ENCODE data around the gene WIPF2. TPM values are rescaled to one million over a fixed set of nuclear protein-coding genes. Genes with fewer than 3 reads are reported as not detected.
"Not testable (repeated sequence)": the region's sequence is repeated elsewhere in the genome, so short reads cannot be mapped to it uniquely, and the experiment has no call there.

Gene WIPF2
- total and polyA plus RNA-seq, 2 donors (not counting 1 experiment from before 2014, with no cell fraction given), result 7.7 to 48.4 TPM

DNA sequence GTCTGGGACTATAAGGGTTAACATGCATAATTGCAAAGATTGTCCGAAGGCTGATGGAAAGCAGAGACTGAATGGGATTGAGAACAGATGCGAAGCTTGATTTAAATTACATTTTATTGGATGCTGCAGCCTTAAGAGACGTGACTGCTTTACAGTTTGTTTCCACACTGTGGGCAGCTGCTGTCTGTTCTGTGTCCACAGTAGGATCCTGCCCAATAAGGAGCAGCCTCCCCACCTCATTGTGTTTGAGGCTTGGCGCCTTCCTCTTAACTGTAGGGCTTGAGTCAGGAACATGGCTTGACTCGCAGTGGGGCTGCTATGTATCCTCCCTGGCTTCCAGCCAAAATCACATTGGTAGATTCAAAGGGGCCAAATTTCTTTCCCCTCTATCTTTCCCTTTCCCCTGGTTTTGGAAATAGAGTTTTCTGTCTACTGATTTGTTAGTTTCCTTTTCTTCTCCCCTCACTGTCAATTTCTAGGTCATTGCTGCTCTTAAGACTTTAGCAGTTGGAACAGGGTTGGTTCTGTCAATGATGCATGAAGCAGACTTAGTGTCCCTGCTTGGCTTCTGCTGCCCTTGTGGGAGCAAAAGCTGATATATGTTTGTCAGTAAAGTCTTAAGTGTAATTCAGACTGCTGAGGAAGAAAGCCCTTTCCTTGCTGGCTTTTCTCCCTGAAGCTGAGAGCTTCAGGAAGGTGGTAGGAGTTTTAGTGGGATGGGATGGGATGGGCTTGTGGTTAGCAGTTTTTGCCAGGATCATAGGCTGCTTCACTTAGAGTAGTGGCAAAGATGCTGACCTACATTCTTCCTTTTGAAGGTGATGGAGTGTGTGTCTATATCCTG lies 84.8 kb downstream of the WIPF2 start:
- 90% methylated on average over 2 of the region's 5 CpGs for WGBS (ENCODE audit: insufficient coverage)
- no peak overlapping the region for H3K4me3 Mint-ChIP-seq
- no peak overlapping the region for H3K27ac Mint-ChIP-seq
- ATAC-seq (ENCODE audit: low read depth), result no peak
- TF ChIP-seq EZH2 (IDR thresholded peaks at IDR 0.05; ENCODE audit: borderline replicate concordance, insufficient read depth, low read depth, low read length, poor library complexity, severe bottlenecking), result no peak
- TF ChIP-seq, protein P1, sequence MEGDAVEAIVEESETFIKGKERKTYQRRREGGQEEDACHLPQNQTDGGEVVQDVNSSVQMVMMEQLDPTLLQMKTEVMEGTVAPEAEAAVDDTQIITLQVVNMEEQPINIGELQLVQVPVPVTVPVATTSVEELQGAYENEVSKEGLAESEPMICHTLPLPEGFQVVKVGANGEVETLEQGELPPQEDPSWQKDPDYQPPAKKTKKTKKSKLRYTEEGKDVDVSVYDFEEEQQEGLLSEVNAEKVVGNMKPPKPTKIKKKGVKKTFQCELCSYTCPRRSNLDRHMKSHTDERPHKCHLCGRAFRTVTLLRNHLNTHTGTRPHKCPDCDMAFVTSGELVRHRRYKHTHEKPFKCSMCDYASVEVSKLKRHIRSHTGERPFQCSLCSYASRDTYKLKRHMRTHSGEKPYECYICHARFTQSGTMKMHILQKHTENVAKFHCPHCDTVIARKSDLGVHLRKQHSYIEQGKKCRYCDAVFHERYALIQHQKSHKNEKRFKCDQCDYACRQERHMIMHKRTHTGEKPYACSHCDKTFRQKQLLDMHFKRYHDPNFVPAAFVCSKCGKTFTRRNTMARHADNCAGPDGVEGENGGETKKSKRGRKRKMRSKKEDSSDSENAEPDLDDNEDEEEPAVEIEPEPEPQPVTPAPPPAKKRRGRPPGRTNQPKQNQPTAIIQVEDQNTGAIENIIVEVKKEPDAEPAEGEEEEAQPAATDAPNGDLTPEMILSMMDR (IDR thresholded peaks at IDR 0.05), result no peak
- H3K9me3 ChIP-seq (ENCODE audit: control extremely low read depth in 1 of 3, control insufficient read depth in 2 of 3, insufficient read depth in 1 of 3, low read length in 2 of 3), result no peaks in the 10 kb centered on the region
- no peaks in the 10 kb centered on the region for H4K20me1 ChIP-seq (ENCODE audit: control insufficient read depth, insufficient read depth, low read length, poor library complexity, severe bottlenecking)
- no peaks in the 10 kb centered on the region for H3K36me3 ChIP-seq (replicated peaks in 1 of 2; ENCODE audit: control extremely low read depth in 1 of 2, control insufficient read depth in 1 of 2, extremely low read depth in 1 of 2, insufficient read depth in 2 of 2, low read length in 1 of 2)
- peaks cover 7% of the 10 kb centered on the region for H3K4me1 Mint-ChIP-seq
- peaks cover 11% of the 10 kb centered on the region in 2 donors for H3K4me1 ChIP-seq (ENCODE audit: control insufficient read depth in 2 of 2, insufficient read depth in 2 of 2, low read length in 2 of 2)
- no peak overlapping the region for H3K4me3 ChIP-seq (ENCODE audit: control extremely low read depth in 1 of 5, extremely low read depth in 1 of 5, insufficient read depth in 1 of 5, low read depth in 2 of 5, low read length in 4 of 5)
- CTCF ChIA-PET, result interaction anchor here (0.5 to 30.5 kb wide), 26 partner anchors 8 to 1359 kb away, joined by 3 to 871 read pairs (median 4); partner anchors contain the start of genes GJD3, PNMT and TOP2A
- no peaks in the 10 kb centered on the region for H3K79me2 ChIP-seq (ENCODE audit: control insufficient read depth, insufficient read depth, low read length)
- DNase-seq, result no peak
- H3K4me2 ChIP-seq (replicated peaks; ENCODE audit: low read depth, low read length, poor library complexity, severe bottlenecking), result no peak overlapping the region
- H2AFZ ChIP-seq (ENCODE audit: insufficient read depth, low read depth, low read length, poor library complexity, severe bottlenecking), result no peak overlapping the region
- no peaks in the 10 kb centered on the region for H3K9me3 Mint-ChIP-seq (ENCODE audit: insufficient read depth)
- H3K27ac ChIP-seq (ENCODE audit: low read length in 2 of 2), result no peak overlapping the region
- POLR2A ChIA-PET, result interaction anchor here (1.0 to 1.9 kb wide), 3 partner anchors 19 to 51 kb away, joined by 3 to 13 read pairs (median 3); no protein-coding TSS in a partner anchor
- intact Hi-C loops (cut with micrococcal nuclease), result loop anchor here (1.0 to 2.0 kb wide), 6 partner anchors 14 to 228 kb away; no protein-coding TSS in a partner anchor
- no peaks in the 10 kb centered on the region for H3K27me3 Mint-ChIP-seq
- no peak overlapping the region for H3K9ac ChIP-seq (ENCODE audit: low read length)
- H3K27me3 ChIP-seq (replicated peaks in 1 of 4; ENCODE audit: control extremely low read depth in 1 of 4, control insufficient read depth in 3 of 4, insufficient read depth in 4 of 4, low read length in 3 of 4), result no peaks in the 10 kb centered on the region

DNA sequence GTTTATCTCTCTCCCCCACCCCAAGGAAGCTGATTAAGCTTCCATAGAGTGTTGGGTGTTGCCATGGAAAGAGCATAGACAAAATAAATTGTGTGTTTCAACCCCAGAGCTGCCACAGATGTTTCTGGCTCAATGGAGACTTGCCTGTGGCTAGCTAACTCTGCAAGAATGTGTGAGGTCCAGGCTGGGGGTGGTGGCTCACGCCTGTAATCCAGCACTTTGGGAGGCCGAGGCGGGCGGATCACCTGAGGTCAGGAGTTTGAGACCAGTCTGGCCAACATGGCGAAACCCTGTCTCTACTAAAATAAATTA lies 85.4 kb downstream of the WIPF2 start:
- H3K27me3 ChIP-seq (replicated peaks in 1 of 4; ENCODE audit: control extremely low read depth in 1 of 4, control insufficient read depth in 3 of 4, insufficient read depth in 4 of 4, low read length in 3 of 4); H3K27ac ChIP-seq (ENCODE audit: low read length in 2 of 2); H3K36me3 ChIP-seq (replicated peaks in 1 of 2; ENCODE audit: control extremely low read depth in 1 of 2, control insufficient read depth in 1 of 2, extremely low read depth in 1 of 2, insufficient read depth in 2 of 2, low read length in 1 of 2); intact Hi-C loops (cut with micrococcal nuclease); H3K4me3 Mint-ChIP-seq; H3K27ac Mint-ChIP-seq; H3K79me2 ChIP-seq (ENCODE audit: control insufficient read depth, insufficient read depth, low read length); H3K4me1 Mint-ChIP-seq; H3K9ac ChIP-seq (ENCODE audit: low read length); H3K4me2 ChIP-seq (replicated peaks; ENCODE audit: low read depth, low read length, poor library complexity, severe bottlenecking); H2AFZ ChIP-seq (ENCODE audit: insufficient read depth, low read depth, low read length, poor library complexity, severe bottlenecking); H4K20me1 ChIP-seq (ENCODE audit: control insufficient read depth, insufficient read depth, low read length, poor library complexity, severe bottlenecking); DNase-seq; H3K9me3 Mint-ChIP-seq (ENCODE audit: insufficient read depth); H3K9me3 ChIP-seq (ENCODE audit: control extremely low read depth in 1 of 3, control insufficient read depth in 2 of 3, insufficient read depth in 1 of 3, low read length in 2 of 3); H3K4me3 ChIP-seq (ENCODE audit: control extremely low read depth in 1 of 5, extremely low read depth in 1 of 5, insufficient read depth in 1 of 5, low read depth in 2 of 5, low read length in 4 of 5); H3K27me3 Mint-ChIP-seq; ATAC-seq (ENCODE audit: low read depth): not testable (repeated sequence)
- WGBS (ENCODE audit: insufficient coverage), result 100% methylated on average over 3 of the region's 5 CpGs
- ChIA-PET CTCF (interaction anchor here (0.5 to 30.5 kb wide), 13 partner anchors 12 to 1358 kb away, joined by 3 to 871 read pairs (median 15); partner anchors contain the start of genes GJD3 and TOP2A), POLR2A (interaction anchor here (1.1 kb wide), 1 partner anchor 44 kb away, joined by 3 read pairs; no protein-coding TSS in a partner anchor)
- peaks cover 16 to 17% of the 10 kb centered on the region in 2 donors for H3K4me1 ChIP-seq (ENCODE audit: control insufficient read depth in 2 of 2, insufficient read depth in 2 of 2, low read length in 2 of 2)

GRCh38 chr17:40304866-40305265 lies 85.8 kb downstream of the WIPF2 start:
- POLR2A ChIA-PET, result interaction anchor here (1.1 kb wide), 1 partner anchor 44 kb away, joined by 3 read pairs; no protein-coding TSS in a partner anchor
- CTCF ChIA-PET, result interaction anchor here (0.5 to 30.5 kb wide), 12 partner anchors 13 to 1358 kb away, joined by 3 to 871 read pairs (median 26); partner anchors contain the start of genes GJD3 and TOP2A
- H3K27ac ChIP-seq (ENCODE audit: low read length in 2 of 2); DNase-seq; H3K27me3 Mint-ChIP-seq; H3K4me3 Mint-ChIP-seq; H3K9me3 Mint-ChIP-seq (ENCODE audit: insufficient read depth); H3K4me3 ChIP-seq (ENCODE audit: control extremely low read depth in 1 of 5, extremely low read depth in 1 of 5, insufficient read depth in 1 of 5, low read depth in 2 of 5, low read length in 4 of 5); H3K27ac Mint-ChIP-seq; H2AFZ ChIP-seq (ENCODE audit: insufficient read depth, low read depth, low read length, poor library complexity, severe bottlenecking); H3K4me1 Mint-ChIP-seq; H3K4me2 ChIP-seq (replicated peaks; ENCODE audit: low read depth, low read length, poor library complexity, severe bottlenecking); H3K27me3 ChIP-seq (replicated peaks in 1 of 4; ENCODE audit: control extremely low read depth in 1 of 4, control insufficient read depth in 3 of 4, insufficient read depth in 4 of 4, low read length in 3 of 4); H4K20me1 ChIP-seq (ENCODE audit: control insufficient read depth, insufficient read depth, low read length, poor library complexity, severe bottlenecking); intact Hi-C loops (cut with micrococcal nuclease); H3K9ac ChIP-seq (ENCODE audit: low read length); H3K9me3 ChIP-seq (ENCODE audit: control extremely low read depth in 1 of 3, control insufficient read depth in 2 of 3, insufficient read depth in 1 of 3, low read length in 2 of 3); ATAC-seq (ENCODE audit: low read depth); H3K79me2 ChIP-seq (ENCODE audit: control insufficient read depth, insufficient read depth, low read length); H3K36me3 ChIP-seq (replicated peaks in 1 of 2; ENCODE audit: control extremely low read depth in 1 of 2, control insufficient read depth in 1 of 2, extremely low read depth in 1 of 2, insufficient read depth in 2 of 2, low read length in 1 of 2): not testable (repeated sequence)
- H3K4me1 ChIP-seq (ENCODE audit: control insufficient read depth in 2 of 2, insufficient read depth in 2 of 2, low read length in 2 of 2), result peaks cover 20 to 21% of the 10 kb centered on the region in 2 donors
- WGBS (ENCODE audit: insufficient coverage), result 95% methylated on average over 3 of the region's 5 CpGs
